WTC11 (cell line): ENCODE measurements around the gene TMPRSS3.

Experiments used
- NFE2L1 ChIP-seq: sonication (generic); formaldehyde crosslinking; IDR thresholded peaks from 2 replicates; pipeline ENCODE4 v1.8.1; 2023; ENCODE audit warnings: missing genetic modification reagents
- TF ChIP-seq, protein P1 (sequence below): fragments of 200-600 bp; IDR thresholded peaks from 2 replicates; pipeline ENCODE4 v1.8.0; 2022; ENCODE audit warnings: antibody characterized with exemption

DNA sequence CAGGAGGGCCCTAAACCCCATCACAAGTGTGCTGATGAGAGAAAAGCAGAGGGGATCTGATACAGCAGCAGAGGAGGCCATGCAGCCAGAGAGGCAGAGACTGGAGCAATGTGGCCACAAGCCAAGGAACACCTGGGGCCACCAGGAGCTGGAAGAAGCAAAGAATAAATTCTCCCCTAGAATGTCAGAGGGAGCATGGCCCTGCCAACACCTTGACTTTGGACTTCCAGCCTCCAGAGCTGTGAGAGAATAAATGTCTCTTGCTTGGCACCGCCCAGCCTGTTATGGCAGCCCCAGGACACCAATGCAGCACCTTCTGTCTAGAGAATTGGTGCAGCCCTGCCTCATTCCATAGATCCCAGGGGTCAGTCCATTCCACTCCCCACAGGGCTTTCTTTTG, 33.2 kb upstream of the TMPRSS3 start:
- TF ChIP-seq NFE2L1 = no peak
- TF ChIP-seq, protein P1, sequence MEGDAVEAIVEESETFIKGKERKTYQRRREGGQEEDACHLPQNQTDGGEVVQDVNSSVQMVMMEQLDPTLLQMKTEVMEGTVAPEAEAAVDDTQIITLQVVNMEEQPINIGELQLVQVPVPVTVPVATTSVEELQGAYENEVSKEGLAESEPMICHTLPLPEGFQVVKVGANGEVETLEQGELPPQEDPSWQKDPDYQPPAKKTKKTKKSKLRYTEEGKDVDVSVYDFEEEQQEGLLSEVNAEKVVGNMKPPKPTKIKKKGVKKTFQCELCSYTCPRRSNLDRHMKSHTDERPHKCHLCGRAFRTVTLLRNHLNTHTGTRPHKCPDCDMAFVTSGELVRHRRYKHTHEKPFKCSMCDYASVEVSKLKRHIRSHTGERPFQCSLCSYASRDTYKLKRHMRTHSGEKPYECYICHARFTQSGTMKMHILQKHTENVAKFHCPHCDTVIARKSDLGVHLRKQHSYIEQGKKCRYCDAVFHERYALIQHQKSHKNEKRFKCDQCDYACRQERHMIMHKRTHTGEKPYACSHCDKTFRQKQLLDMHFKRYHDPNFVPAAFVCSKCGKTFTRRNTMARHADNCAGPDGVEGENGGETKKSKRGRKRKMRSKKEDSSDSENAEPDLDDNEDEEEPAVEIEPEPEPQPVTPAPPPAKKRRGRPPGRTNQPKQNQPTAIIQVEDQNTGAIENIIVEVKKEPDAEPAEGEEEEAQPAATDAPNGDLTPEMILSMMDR = no peak
